HG03103 (cell line): ENCODE results near the gene CPNE4.

ENCODE experiments used
- ATAC-seq: cut with Tn5 transposase; IDR thresholded peaks from one replicate; pipeline ENCODE4 v1.9.1; 2021; ENCODE audit warnings: low read depth; ENCODE audit not compliant: unreplicated experiment

CPNE4 gene

GRCh38 chr3:131708241-131708640, 326.6 kb downstream of the CPNE4 start:
- ATAC-seq: no peak

DNA sequence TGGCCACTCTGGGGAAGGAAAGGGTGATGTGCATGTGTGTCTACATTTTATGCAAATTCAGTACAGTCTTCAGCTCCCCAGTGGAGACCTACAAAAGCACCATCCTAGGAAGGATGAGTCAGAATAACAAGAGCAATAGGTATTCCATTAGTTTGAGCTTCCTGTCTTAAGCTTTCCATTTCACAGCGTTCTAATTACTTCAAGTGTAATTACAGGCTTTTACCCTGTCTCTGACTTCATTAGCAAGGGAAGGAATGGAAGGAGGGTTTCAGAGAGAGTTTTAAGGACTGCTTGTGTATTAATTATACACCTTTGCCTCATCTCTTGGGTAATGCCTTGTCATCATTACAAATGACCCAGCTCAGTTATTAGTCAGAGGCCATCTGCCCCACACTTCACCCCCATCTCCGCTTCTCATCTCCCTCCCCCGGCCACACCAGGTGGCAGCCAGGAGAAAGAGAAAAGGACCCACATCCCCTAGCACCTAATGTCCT, 329.2 kb downstream of the CPNE4 start:
- ATAC-seq: no peak

GRCh38 chr3:131705099-131705498, 329.7 kb downstream of the CPNE4 start:
- ATAC-seq: no peak

DNA sequence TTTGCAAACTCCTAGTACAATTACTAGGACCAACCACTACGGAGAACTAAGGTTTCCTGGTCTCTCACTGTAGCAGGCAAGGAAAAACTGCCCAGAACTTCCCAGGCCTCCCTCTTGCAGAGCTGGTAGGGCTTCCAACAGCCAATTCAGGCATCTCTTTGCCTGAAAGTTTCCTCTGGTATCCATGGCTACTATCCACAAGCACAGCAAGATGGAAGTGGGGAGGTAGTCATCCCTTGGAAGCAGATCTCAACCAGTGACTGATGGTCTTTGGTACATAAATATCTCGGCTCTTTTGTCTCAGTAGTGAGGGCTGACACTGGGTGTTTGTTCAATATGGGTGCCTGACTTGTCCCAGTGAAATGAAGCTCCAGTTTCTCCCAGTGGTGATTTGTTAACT, 330.7 kb downstream of the CPNE4 start:
- ATAC-seq: no peak

- no peak for ATAC-seq
Measured at GRCh38 chr3:131702146-131702545, 332.7 kb downstream of the CPNE4 start.

DNA sequence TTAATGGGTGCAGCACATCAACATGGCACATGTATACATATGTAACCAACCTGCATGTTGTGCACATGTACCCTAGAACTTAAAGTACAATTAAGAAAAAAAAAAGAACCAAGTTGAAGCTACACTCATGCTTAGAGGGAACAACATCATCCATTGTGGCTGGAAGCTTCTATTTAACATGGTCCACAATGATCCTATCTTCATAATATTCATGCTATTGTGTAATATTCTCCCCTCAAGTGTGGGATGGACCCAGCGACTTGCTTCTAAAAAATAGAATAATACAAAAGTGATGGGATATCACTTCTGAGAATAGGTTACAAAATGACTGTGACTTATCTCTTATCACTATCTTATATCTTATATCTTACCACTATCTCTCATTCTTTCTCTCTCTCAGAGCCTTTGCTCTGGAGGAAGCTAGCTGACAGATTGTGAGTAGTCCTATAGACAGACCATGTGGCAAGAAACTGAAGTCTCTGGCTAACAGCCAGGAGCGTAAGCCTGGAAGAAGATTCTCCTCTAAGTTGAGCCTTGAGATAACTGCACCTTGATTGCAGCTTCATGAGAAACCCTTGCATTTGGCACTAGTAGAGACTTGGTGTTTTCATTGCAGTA, 333.6 kb downstream of the CPNE4 start:
- ATAC-seq: no peak

DNA sequence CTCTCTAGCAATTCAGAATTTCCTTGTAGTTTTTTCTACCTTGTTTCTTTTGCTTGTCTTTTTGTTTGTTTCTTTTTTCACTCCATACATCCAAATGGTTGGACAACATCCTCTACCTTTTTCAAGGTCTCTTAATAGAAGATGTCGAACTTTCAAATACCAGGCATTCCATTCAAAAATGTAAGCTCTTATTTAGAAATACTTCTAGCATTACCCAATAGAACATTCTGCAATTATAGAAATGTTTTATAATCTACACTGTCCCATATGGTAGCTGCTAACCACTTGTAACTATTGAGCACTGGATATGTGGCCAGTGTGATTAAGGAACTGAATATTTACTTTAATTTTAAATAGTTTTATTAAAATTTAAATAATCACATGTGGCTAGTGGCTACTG, 335.8 kb downstream of the CPNE4 start:
- ATAC-seq: no peak

DNA sequence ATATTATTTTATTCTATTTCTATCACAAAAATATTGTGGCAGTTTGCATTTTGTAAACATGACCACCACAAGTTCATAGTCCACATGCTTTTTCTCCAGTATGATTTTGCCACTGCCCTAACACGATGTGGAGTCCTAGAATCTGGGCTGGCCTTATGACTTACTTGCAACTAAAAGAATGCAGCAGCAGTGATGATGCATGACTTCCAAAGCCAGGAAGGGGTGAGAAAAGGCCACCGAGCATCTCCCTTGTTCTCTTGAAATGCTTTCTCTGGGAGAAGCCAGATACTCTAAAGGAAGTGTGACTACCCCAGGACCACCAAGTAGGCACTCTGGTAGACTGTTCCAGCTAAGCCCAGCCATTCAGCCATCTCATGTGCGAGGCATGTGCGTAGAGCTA, 340.4 kb downstream of the CPNE4 start:
- ATAC-seq: no peak

DNA sequence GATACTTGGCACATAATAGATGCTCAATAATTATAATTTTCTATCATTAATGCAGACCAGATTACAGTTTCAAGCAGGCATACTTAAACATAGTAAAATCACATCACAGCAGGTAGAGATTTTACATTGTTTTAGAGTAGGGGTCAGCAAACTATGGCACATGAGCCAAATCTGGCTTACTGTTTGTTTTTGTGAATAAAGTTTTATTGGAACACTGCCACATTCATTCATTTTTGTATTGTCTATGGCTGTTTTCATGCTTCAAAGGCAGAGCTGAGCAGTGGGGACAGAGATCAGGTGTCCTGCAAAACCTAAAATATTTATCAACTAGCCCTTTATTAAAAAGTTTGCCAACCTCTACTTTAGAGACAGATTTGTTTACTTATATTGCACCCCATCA, 342.5 kb downstream of the CPNE4 start:
- no peak for ATAC-seq

- ATAC-seq: no peak
Measured at GRCh38 chr3:131690800-131691199, 344.0 kb downstream of the CPNE4 start.

- no peak for ATAC-seq
Measured at GRCh38 chr3:131688370-131688769, 346.4 kb downstream of the CPNE4 start.

- no peak for ATAC-seq
Measured at GRCh38 chr3:131669600-131669999, 365.2 kb downstream of the CPNE4 start.

- ATAC-seq: no peak
Measured at GRCh38 chr3:131658771-131659170, 376.0 kb downstream of the CPNE4 start.

DNA sequence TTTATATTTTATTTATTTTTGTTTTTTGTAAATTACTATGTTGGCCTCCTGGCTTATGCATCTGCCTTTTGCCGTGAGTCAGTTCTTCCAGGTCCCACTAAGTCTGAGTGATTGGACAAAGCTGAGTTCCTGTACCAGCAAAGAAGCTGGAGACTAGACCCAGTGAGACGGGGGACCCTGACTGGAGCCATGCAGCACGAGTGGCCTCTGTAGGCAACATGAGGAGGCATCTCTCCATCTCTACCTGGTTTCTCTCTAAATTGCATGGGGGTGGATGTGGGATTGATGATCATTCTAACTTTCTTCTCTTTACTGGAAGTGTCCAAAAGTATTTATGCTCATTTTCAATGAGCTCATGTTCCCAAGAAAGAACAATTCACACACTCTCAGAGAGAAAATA, 376.7 kb downstream of the CPNE4 start:
- ATAC-seq: no peak

GRCh38 chr3:131655070-131655690, 379.6 kb downstream of the CPNE4 start:
- ATAC-seq: no peak

DNA sequence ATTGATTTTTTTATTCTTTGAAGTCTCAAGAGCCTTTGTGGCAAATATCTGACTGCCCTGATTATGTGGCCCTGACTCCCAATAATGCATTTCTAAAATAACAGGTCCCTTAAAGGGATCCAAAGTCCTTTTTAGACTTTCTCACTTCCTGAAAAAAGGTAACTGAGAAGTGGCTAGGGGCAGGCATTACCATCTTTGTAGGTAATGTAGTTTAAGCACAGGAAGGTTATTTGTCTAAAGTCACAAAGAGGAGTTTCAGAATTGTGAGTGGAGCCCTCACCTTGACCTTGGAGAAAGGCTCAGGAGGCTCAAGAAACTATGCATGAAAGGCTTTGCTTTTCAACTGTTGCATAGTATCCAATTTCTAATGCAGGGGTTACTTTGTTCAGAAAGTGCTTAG, 389.2 kb downstream of the CPNE4 start:
- ATAC-seq: no peak

DNA sequence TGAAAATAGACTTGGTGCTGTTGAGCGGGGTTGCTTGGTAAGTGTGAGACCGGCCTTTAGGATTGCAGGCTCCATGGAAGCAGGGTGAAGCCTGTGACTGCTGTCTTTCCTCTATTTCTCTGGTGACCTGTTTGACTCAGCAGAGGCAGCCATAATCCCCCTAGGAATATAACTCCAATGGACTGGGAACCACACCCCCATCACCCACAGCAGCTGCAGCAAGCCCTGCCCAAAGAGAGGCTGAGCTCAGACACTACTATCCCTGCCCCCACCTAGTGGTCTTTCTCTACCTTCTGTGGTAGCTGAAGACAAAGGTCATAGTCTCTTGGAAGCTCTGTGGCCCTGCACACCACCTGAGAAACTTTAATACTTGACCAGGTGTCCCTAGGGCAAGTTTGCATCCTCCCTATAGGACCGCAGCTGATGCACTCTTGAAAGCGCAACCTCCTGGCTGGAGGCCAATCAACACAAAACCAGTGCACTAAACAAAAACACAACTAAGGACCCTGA, 398.5 kb downstream of the CPNE4 start:
- ATAC-seq: no peak

DNA sequence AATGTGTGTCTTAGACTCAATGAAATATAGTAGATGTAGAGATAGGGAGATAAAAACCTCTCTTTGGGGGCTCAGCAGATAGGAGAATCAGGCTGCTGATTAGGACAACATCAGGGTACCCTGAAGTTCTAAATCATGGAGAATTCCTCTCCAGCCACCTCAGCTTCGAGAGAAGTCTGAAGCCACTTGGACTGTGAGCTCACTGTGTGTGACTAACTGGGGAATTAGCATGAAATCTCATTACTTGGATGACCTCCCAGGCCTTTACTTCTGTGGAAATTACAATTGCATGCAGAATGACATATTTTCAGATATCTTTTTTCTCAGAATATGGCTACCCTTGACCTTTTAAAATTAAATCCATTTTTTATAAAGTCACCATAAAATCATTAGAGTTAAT, 404.0 kb downstream of the CPNE4 start:
- ATAC-seq: no peak

DNA sequence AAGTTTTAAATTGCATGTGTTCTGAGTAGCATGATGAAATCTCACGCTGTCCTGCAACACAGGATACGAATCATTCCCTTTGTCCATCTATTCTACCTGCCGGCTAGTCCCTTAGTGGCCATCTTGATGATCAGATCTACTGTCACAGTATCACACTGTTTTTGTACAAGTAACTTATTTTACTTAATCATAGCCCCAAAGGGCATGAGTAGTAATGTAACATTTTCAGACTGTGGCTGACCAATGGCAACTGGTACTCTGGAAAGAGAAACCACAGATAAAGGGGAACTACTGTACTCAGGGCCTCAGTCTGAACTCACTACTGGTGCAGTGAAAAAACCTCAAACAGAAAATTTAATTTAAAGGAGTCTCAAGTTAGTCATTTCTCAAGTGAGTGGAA, 404.7 kb downstream of the CPNE4 start:
- ATAC-seq: peak; percentile 98

DNA sequence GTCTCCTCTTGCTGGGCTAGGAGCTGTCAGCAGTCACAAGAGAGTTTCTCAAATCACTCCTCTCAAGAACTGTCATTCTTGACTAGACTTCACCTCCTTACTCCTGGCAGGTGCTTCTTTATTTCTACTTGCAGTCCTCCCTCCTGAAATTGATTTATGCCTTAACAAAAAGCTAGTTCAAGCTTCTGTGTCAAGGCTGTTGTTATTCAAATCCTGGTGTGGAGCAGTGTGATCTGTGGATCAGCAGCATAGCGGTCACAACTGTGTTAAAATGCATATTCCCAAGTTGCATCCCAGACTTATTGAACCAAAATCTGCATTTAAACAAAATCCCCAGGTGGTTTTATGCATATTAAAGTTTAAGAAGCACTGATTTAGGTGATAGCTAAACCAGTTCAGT, 411.4 kb downstream of the CPNE4 start:
- ATAC-seq: no peak

DNA sequence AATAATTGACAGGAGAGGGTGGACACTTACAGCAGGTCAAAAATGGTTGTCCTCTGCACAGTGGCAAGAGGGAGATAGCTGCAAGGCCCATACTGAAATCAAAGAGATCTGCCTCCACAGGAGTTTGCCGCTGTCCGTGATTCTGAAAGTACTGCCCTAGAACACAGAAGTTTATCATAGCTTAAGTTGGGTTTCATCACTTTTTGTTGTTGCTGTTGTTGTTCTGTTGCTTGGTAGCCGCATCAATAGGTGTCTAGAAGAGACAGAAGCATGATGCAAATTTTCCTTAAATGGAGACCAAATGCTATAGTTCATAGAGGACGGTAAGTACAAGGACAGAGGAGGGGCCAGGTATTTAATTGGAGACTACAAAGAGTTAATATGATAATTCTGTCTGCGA, 412.1 kb downstream of the CPNE4 start:
- ATAC-seq: no peak

- ATAC-seq: peak; percentile 55
Measured at GRCh38 chr3:131620977-131621376, 413.8 kb downstream of the CPNE4 start.
